DMS153 (cell line): Measurements from ENCODE around the gene ATP10B.

Experiments
- DNase-seq: peaks from one replicate; lab custom pipeline; 2025; lab: John Stamatoyannopoulos, UW

ATP10B gene

DNA sequence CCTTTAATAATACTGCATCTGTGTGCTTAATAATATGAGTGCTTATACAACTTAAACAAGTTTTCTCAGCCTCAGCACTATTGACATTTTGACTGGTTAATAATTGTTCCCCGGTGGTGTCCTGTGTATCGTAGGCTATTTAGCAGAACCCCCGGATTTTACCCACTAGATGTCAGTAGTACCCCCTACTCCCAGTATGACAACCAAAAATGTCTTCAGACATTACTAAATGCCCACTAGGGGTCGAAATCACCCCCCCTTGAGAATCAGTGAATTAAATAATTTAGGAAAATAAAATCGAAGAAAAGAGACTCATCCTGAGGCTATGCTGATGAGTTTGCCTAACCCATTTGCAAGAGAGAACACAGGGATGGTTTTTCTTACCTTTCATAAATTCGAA lies 166.3 kb downstream of the ATP10B start:
- no peak for DNase-seq

DNA sequence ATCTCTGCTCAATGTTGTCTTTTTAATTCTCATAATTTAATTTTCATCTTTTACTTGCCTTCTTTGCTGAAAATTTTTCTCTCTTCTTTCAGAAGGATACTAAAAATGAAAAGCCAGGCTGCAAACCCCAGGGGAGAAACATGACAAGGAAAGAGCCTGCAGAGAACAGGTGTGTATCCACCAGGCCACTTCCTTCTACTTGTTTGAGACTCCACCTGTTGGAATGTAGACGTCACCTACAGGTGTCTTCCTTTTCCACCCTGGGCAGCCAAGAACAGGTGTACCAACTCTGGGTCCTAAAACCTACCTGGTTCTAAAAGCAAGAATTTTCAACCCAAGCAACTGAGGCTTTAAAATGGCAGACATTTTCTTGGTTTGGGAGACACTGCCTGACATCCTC lies 166.8 kb downstream of the ATP10B start:
- DNase-seq: no peak

DNA sequence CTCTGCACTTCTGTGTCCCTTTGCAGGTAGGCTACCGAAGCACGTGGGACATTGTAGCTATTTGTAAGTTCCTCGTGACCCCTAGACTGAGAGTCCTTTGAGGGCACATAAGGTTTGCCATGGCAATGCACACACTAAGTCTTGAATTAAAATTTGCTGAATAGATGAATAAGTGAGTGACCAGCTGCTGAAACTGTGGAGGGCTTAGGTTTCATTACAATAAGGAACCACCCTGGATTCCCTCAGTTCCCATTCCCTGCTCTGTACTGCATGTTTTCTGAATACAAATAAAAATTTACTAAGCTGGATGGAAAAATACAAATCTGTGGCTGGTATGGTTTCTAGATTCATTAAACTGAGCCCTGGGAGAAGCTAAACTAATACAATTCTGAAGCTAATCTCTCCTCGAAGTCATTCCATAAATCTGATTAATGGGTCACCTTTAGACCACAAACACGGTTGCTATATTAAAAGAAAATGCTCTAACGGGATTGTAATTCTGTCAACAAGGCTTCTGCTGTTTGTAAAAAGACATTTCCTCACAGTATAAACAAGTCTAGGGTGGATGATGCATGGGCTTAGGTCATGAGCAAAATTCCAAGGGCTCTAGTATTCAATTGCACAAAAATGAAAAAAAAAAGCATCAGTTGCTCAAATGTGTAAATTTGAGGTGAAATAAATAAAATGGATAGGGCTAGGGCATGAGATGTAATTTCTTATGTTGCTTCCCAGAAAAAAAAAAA lies 172.3 kb downstream of the ATP10B start:
- no peak for DNase-seq

DNA sequence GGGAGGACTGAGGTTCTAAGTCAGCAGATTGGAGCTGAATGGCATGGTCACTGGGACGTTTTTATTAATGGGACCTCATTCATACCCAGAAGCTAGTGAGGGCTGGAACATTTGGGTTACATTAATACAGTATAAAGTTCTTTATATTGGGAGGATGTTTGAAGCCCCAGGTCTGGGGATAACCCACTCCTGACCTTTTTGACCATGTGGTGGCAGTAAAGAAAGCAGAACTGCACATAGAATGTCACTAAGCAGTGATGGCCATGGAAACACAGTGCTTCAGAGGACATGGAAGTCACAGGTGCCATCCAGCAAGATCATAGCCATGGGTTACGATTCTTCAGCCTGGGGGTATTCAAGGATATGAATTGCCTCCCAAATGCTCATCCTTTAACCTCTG lies 176.0 kb downstream of the ATP10B start:
- no peak for DNase-seq

DNA sequence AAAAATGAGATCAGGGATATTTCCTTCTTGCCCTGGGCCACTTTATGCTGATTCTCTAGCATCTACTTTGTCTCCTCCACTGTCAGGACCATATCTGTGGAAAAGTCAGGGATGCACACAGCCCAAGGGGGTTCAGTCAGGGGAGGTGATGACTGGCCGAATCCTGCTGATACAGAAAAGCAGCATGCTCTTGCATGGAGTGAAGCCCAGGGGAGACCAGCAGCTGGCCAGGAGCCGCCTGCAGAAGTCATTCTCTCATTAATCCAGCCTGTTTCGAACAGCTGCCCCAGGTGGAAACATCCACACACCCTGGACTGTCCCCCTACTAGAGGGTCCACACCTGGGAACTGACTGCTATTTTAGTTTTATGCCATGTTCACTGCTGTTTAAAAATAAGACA lies 177.1 kb downstream of the ATP10B start:
- DNase-seq: no peak

DNA sequence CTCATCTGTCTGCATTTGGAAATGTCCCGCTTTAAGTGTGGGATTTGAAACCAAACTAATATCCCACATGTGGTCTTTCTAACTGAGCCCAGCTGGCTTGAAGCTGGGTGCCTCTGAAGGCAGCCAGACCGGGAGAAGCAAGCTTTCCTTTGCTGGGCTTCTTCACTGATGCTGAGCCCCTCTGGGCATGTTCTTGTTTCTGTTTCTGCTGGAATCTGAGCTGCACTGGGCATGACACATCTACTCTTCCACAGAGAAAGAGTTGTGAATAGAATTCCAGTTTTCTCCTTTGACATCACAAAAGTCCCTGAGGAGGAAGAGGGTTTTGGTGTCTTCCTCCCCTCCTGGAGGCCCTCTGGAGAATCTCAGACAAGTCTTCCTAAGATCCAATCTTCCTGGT lies 179.5 kb downstream of the ATP10B start:
- no peak for DNase-seq

DNA sequence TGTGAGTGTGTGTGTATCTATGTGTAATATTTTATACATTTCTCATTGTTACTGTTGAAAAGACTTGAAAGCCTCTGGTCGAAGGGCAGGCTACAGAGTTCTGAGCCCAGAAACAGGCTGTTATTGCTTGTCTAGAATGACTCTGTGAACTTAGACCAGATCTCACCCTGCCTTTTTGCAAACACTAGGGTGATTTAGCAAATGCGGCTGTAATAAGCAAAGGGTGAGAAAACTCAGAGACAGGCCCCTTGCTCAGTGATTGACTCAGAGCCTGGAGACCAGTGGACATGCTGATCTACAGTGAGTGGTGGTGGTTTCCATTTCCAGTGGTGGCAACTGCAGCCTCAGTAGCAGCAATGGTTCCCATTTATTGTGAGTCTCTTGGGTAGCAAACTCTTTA lies 183.7 kb downstream of the ATP10B start:
- DNase-seq: no peak

DNA sequence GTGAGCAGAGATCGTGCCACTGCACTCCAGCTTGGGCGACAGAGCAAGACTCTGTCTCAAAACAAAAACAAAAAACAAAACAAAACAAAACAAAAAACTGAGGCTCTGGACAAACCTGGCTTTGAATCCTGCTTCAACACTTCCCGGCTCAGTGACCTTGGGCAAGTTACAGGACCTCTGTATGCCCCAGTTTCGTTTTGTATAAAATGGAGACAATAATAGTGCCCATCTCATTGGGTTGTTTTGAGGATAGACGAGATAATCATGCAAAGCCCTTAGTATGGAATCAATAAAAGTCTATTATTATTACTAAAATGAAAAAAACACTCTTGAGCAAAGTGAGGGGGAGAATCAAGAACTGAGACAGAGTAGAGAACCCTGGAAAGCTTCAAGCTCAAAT lies 184.9 kb downstream of the ATP10B start:
- no peak for DNase-seq

DNA sequence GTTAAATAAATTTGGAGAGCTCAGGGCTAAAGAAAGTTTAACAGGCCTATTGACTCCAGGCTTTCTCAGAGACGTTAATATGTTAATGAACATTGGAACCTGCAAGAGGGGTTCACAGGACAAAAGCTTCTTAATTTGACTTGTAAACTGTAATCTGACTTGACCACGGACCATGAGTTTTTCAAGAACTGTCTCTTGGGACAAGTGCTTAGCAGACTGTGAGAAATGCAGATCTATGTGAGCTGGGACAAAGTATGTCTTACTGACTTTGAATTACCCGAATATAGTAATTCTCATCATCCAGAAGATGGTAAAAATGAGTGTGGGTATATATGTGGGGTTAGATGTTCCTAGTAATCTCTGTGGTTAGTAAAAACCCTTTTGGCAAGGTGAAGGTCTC lies 186.6 kb downstream of the ATP10B start:
- DNase-seq: no peak

DNA sequence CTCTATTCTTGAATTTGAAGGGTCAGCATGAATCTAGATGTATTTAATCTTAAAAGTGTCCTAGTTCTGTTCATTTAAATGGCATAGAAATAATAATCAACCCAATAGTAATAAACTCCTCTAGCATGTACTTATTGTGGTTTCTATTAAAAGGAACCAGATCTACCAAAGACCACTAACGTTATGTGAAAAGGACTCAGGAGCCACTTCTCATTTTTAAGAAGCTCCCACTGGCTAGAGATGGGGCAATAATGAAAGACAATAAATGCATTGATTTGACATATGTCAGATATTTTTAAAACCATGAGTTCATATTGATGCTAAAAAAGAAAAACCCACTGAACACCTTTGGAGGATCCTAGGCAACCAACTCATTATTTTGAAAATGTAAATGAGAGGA lies 191.9 kb downstream of the ATP10B start:
- no peak for DNase-seq

DNA sequence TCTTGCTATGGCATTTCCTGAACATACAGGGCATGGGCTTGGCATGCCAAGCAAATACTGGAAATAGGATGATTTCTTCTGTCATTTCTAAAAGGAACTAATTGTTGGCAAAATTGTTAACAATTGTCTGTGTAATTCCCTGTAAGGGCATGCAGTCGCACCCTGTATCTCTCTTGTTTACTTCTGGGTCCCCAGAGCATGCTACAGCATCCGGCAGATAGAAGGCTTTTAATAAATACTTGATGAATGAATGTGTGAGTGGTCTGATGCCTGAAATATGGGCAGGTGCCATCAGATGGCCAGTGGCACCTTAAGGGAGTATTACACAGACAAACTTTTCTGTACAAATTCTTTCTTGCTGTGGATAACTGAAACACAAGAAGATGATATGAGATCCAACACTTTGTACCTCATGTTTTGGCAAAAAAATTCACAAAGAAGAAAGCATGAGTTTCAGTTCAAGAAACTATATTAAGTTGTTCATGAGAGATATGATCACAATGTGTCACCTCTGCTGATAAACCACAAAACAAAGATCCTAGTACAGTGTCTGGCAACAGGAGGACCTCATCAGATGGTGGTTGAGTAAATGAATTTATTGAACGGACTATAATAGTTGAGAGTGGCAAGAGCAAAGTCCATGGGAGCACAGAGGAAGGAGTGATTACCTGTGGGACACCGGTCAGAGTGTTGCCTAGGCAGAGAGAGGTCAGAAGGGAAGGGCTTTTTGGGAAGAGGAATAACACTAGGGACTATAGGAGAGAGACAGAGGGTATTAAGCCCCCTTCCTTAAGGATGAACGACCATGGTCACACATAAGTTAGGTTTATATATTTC lies 194.2 kb downstream of the ATP10B start:
- no peak for DNase-seq

DNA sequence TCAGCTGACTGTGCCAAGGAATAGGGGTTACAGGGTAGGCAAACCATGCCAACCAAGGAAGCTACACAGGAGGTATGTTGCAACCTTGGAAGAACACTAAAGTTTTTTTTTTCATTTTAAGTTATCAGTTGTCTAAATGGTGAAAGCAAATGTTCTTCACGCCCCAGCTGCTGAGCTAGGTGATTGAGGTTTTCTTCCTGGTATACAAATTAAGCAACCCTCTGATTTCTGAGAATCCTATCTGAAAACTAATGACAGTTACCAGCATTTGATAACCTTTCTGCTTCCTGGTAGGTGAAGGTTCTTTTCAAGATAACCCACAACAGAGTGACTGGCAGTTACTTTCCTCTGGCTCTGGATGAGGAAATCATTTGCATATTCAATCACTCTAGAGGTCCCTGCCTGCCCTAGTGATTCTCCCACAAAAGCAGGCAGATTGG lies 194.9 kb downstream of the ATP10B start:
- DNase-seq: no peak

DNA sequence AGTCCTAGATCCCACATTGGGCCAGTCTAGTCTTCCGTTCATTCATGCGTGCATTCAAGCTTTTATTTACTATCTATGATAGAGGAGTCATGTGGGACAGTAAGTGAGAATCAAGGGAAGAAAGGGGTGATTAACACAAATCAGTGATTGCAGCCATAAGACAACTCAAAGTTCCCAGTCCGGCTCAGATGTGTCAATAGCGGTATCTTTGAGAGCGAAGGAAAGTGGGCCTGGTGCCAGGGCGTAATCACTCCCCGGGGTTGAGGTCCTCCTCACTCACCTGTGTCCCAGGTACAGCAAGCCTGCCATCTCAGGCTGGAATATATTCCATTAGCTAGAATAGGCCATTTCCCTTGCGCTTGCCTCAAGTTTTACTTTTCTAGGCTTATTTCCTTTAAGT lies 196.3 kb downstream of the ATP10B start:
- no peak for DNase-seq

DNA sequence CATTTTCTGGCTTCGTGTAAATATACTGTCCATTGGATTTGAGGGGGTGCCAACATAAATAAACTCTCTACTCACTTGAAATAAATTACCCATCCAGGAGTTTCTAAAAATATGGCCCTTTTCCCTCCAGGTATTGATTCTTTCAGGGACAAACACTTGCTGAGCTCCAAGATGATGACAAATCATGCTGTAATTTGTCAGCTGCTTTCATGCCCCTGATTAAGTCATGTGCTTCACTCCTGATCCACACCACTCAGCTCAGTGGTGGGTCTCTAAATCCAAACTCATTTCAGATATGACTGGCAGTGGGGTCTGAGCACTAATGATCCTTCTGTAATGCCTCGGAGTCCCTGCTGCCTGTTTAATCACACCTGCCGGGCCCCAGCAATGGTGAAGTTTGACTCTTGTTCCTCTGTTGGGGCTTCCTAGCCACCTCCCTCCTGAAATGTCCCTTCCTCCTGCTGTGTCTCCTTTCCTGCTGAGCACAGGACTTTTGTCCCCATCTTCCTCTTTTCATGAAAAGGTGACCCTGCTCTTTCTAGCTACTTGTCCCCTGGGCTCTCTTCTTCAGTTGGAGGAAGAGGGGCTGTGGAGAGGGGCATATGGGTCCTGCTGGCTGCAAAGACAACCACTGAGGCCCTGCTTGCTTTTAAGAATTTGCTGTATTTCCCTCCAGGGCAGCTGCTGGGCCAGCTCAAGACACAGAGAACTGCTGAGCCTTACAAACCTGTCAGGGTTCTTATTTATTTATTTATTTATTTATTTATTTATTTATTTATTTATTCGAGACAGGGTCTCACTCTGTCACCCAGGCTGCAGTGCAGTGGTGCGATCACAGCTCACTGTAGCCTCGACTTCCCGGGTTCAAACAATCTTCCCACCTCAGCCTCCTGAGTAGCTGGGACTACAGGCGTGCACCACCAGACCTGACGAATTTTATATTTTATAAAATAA lies 200.0 kb downstream of the ATP10B start:
- DNase-seq: no peak

DNA sequence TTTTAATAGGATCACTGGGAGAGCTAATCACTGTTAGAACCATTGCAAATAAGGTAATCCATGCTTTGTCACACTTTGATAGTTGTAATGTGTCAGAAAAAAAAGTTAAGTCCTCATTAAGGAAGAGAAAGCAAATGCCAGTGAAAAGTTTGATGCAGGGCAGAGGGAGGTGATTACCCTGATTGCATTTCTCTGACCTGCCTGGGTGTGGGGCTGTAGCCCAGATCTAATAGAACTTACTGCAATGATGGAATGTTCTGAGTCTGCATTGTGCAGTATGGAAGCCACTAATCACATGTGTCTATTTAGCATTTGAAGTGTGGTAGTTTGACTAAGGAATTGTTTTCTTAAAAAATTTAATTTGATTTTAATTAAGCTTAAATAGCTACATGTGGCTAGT lies 202.7 kb downstream of the ATP10B start:
- DNase-seq: no peak

DNA sequence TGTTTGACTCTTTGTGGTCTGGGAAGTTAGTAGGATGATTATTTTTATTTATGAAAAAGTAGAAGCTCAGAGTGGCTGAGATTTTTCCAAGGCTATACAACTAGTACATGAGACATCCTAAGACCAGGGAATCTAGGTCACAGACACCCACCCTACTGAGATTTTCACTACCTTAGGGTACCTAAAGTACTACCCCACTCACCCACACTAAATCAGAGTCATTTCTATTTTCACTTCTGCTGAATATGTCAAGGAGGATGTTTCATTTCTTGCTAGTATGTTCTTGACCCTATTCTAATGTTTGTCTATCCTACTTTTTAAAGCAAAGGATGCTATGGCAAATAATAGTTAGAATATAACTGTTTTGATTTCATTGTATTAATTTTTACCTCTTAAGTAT lies 206.0 kb downstream of the ATP10B start:
- DNase-seq: no peak

DNA sequence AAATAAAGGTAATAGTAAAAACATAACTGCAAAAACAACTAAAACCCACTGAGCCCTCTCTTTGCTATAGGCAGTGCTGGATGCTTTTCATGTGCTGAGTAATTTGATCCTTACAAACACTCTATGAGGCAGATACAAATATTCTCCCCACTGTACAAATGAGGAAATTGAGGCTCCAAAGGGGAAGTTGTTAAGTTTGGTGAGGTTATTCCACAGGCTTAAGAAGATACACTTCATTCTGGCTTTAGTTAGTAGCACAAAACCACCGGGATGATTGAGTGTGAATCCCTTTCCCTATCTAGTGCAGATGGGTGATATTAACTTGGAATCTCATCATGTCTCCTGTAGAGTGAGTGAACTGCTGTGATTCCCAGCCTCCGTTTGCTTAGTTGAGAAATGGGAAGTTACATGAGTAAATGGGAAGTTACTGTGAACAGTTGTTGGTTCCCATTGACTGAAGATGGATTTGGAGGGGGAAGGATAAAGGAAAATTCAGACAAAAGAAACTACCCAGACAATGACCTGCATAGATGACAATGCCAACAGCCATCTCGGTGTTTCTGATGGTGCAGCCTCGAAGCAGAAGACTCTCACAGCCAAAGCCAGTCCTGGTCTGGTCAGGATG lies 208.3 kb downstream of the ATP10B start:
- no peak for DNase-seq

DNA sequence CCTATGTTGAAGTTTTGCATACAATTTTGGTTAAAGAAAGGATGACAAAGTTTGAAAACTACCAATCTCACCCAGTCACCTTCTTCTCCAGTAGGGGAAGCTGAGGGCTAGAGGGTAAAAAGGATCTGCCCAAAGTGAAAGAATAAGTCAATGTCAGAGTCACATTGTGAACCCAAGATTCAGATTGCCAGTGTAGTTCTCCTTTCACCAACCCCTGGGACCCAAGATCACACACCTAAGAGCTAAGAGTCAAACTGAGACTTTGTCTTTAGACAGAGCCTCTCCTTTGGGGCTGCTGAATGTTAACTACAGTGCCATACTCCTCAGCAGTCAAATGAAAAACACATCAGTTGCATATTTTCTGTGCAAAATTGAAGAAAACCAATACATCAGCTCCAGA lies 210.6 kb downstream of the ATP10B start:
- no peak for DNase-seq

DNA sequence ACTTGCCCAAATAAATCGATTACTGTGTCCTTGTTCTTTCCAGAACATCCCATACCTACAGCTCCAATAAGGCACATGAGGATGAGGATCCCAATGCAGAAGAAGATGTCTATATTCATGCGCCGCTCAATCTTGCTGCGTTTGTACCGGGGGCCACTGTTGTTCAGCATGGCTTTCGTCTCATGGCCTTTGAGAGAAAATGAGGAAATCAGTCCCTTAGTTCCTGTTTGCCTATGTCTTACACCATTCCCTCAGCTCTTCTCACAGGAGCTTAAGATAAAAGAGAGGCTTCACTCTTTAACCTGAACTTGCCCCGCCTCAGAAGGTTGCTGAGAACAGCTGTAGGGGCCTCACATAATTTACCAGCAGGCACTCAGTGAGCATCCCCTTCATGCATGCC lies 211.6 kb downstream of the ATP10B start:
- no peak for DNase-seq

DNA sequence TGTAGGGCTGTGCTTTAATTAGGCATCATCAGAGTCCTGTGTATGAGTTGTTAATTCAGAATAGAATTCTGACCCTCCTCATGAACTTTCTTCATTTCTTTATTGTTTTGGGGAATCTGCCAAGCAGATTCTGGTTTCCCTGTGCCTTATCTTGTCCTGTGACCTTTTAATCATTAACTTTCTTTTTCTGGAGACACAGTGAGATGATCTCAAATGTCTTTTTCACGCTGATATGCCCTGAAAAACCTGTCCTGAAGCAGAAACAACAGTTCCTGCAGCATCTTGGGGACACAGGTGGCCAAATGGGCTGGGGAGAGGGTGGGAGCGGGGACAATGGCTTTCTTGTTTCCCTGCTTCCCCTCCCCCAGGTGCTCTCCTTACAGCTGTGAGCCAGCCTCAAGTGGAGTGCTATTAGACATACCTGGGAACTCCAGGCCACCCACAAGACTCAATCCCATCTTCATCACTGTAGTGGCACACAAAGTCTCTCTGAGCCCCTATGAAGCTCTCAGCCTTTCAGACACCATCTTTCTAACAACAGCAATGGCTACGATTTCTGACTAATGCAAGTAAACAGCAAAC lies 213.8 kb downstream of the ATP10B start:
- no peak for DNase-seq

DNA sequence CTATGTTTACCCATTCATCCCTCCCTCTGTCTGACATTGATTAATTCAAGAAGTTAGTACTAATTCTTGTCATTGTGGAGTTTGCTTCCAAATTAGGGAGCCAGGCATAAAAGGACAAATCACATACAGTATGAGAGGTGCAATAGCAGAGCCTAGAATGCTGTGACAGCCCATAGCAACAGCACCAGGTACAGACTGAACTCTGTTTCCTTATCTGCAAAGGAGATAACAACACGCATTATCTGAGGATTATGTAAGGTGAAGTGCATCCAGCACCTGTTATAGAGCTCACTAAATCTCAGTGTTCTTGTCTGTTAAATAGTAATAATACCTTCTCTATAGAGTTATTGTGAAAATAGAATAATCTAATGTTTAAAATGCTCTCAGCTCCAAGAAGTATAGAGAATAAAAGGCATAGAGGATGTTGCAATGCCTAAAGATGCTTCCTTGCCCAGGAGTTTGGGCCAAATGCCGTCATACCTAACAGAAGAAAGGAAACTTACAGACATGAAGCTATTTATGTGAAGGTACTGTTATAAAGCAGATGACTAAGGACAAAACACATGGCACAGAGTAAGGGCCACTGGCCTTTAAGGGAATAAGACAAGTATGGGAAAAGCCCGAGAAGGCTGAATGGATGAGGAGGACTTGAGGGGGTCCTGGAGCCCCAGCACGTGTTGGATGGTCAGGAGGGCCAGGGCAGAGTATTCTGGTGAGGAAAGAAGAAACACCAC lies 214.5 kb downstream of the ATP10B start:
- no peak for DNase-seq
